Lower leg skin (tissue), 4 donors: Measurements from ENCODE around the gene COX18. TPM values are rescaled to one million over a fixed set of nuclear protein-coding genes. Genes with fewer than 3 reads are reported as not detected.

ENCODE experiments used
- DNase-seq, 2 donors: peaks; one replicate each; pipeline ENCODE4 v3.0.0-alpha.2; 2019; ENCODE audit warnings: low spot score in 2 of 2
- H3K4me3 ChIP-seq: fragments of 200-600 bp; sonication (generic); 2 replicates; pipeline ENCODE4 v1.5.1; 2017; ENCODE audit warnings: mild to moderate bottlenecking, low read depth; ENCODE audit not compliant: poor library complexity, severe bottlenecking
- CTCF ChIP-seq, 3 donors: fragments of 450-650 bp; IDR thresholded peaks; one replicate each; pipeline ENCODE4 v1.5.1; 2016; ENCODE audit warnings: antibody characterized with exemption in 3 of 3, mild to moderate bottlenecking in 3 of 3, moderate library complexity in 2 of 3
- POLR2A ChIP-seq, 2 donors: fragments of 450-650 bp; IDR thresholded peaks; one replicate each; pipeline ENCODE4 v1.6.1; 2016 to 2017; ENCODE audit warnings: antibody characterized with exemption in 2 of 2, mild to moderate bottlenecking in 1 of 2, moderate library complexity in 1 of 2
- WGBS, 2 donors: methylation state at CpG; one replicate each; pipeline ENCODE4 v1.1.5; 2018; 5-methylcytosine and 5-hydroxymethylcytosine counted together
- intact Hi-C: fragments of 100-400 bp; cut with DNase I; formaldehyde crosslinking; loops from one replicate; pipeline ENCODE4 v1.15.0; 2023; ENCODE audit warnings: low total_unique reads
- total RNA-seq, 4 donors: library from RNA; depleted of rRNA; stranded (reverse); fragments of >200 nt; gene quantifications; one replicate each; pipeline ENCODE4 v1.1.0, GENCODE V29; 2016

The COX18 gene
- total RNA-seq, 4 donors from 2014 or later = 12.0 to 24.3 (median 21.7) TPM

- intact Hi-C loops = no loop called here
- H3K4me3 ChIP-seq = no peak overlapping the region
- TF ChIP-seq POLR2A (IDR thresholded peaks at IDR 0.05) = no peak
- TF ChIP-seq CTCF (IDR thresholded peaks at IDR 0.05) = no peak
- DNase-seq = no peak
- 94 to 95% methylated on average over 3 of the region's 3 CpGs for WGBS, 2 donors
Measured at GRCh38 chr4:73066445-73066844, 3.1 kb downstream of the COX18 start.

GRCh38 chr4:73064536-73064935 is 5.0 kb downstream of the COX18 start:
- TF ChIP-seq POLR2A (IDR thresholded peaks at IDR 0.05) = no peak
- no peak for TF ChIP-seq CTCF (IDR thresholded peaks at IDR 0.05)
- no peak overlapping the region for H3K4me3 ChIP-seq
- WGBS, 2 donors = 72 to 74% methylated on average over 4 of the region's 4 CpGs
- no peak for DNase-seq
- intact Hi-C loops = no loop called here

GRCh38 chr4:73055241-73055897 is 14.1 kb downstream of the COX18 start:
- intact Hi-C loops = no loop called here
- H3K4me3 ChIP-seq = no peak overlapping the region
- no peak for DNase-seq
- TF ChIP-seq CTCF (IDR thresholded peaks at IDR 0.05) (no peak), POLR2A (IDR thresholded peaks at IDR 0.05) (no peak)
- 84 to 92% methylated on average over 2 of the region's 2 CpGs for WGBS, 2 donors

GRCh38 chr4:73053974-73054480 is 15.5 kb downstream of the COX18 start:
- intact Hi-C loops = no loop called here
- no peak for TF ChIP-seq POLR2A (IDR thresholded peaks at IDR 0.05)
- WGBS, 2 donors = 84 to 88% methylated on average over 2 of the region's 2 CpGs
- no peak overlapping the region for H3K4me3 ChIP-seq
- no peak for DNase-seq

- 82% methylated on average over 5 of the region's 5 CpGs for WGBS, 2 donors
- intact Hi-C loops = no loop called here
- no peak overlapping the region for H3K4me3 ChIP-seq
Measured at GRCh38 chr4:73053076-73053475, 16.4 kb downstream of the COX18 start.

GRCh38 chr4:73051625-73052024 is 17.9 kb downstream of the COX18 start:
- TF ChIP-seq POLR2A (IDR thresholded peaks at IDR 0.05) = no peak
- no peak for TF ChIP-seq CTCF (IDR thresholded peaks at IDR 0.05)
- WGBS, 2 donors = 95% methylated on average over 1 of the region's 1 CpG
- intact Hi-C loops = no loop called here
- H3K4me3 ChIP-seq = no peak overlapping the region
- no peak for DNase-seq

More at GRCh38 chr4:73053076-73053475, 16.4 kb downstream of the COX18 start:
- no peak for DNase-seq
- TF ChIP-seq POLR2A (IDR thresholded peaks at IDR 0.05) (no peak), CTCF (IDR thresholded peaks at IDR 0.05) (no peak)
